Neutrophil (primary cell): ENCODE measurements around the gene GRID2IP.
"Not testable (repeated sequence)": the region's sequence is repeated elsewhere in the genome, so short reads cannot be mapped to it uniquely, and the experiment has no call there.

Source experiments
- H3K27ac ChIP-seq: fragments of 200-600 bp; sonication (generic); 2 replicates; pipeline ENCODE4 v1.5.1; 2016; ENCODE audit warnings: mild to moderate bottlenecking, moderate library complexity
- H3K27me3 ChIP-seq: fragments of 200-600 bp; sonication (generic); 2 replicates; pipeline ENCODE4 v1.6.0; 2016; ENCODE audit warnings: mild to moderate bottlenecking
- H3K36me3 ChIP-seq: fragments of 200-600 bp; sonication (generic); 2 replicates; pipeline ENCODE4 v1.5.1; 2017
- H3K4me1 ChIP-seq, 2 experiments: fragments of 200-600 bp in 1 of 2; sonication (generic) in 1 of 2; 1 replicate in 1 of 2; 2 replicates in 1 of 2; pipeline versions ENCODE4 v1.5.1 to v1.6.1; 2013 to 2016; ENCODE audit warnings: low read depth in 1 of 2, low read length in 1 of 2, mild to moderate bottlenecking in 1 of 2, moderate library complexity in 1 of 2; ENCODE audit not compliant: control insufficient read depth in 1 of 2, insufficient read depth in 1 of 2
- H3K4me3 ChIP-seq, 2 experiments: fragments of 200-600 bp in 1 of 2; sonication (generic) in 1 of 2; 1 replicate in 1 of 2; 2 replicates in 1 of 2; pipeline ENCODE4 v1.5.1; 2013 to 2016; ENCODE audit warnings: low read depth in 1 of 2, low read length in 1 of 2, mild to moderate bottlenecking in 1 of 2, moderate library complexity in 1 of 2
- H3K9me3 ChIP-seq: fragments of 200-600 bp; sonication (generic); 2 replicates; pipeline ENCODE4 v1.5.1; 2016
- TF ChIP-seq, protein P1 (sequence below): fragments of 200-600 bp; sonication (generic); IDR thresholded peaks from 2 replicates; pipeline ENCODE4 v1.5.1; 2016; ENCODE audit warnings: antibody characterized with exemption

GRID2IP gene

DNA sequence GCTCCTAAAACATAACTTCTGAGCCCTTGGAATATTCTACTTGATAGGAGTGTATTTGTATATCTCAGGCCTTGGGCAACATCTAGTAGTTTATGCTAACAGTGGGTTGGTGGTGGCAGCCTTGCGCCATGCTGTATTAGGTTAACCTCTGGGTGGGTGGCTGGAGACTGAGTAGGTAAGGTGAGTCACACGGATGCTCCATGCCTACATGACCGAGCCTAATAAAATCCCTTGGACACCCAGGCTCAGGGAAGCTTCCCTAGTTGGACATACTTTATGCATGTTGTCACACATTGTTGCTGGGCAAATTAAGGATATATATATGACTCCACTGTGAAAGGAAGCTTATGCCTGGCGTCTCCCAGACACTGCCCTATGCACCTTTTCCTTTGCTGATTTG lies 97.5 kb downstream of the GRID2IP start:
- Histone ChIP-seq H3K4me3 (no peak overlapping the region), H3K27me3 (no peaks in the 10 kb centered on the region), H3K9me3 (no peaks in the 10 kb centered on the region), H3K4me1 (peaks cover 0 to under 1% of the 10 kb centered on the region in 2 experiments), H3K27ac (no peak overlapping the region), H3K36me3 (no peaks in the 10 kb centered on the region)
- TF ChIP-seq, protein P1, sequence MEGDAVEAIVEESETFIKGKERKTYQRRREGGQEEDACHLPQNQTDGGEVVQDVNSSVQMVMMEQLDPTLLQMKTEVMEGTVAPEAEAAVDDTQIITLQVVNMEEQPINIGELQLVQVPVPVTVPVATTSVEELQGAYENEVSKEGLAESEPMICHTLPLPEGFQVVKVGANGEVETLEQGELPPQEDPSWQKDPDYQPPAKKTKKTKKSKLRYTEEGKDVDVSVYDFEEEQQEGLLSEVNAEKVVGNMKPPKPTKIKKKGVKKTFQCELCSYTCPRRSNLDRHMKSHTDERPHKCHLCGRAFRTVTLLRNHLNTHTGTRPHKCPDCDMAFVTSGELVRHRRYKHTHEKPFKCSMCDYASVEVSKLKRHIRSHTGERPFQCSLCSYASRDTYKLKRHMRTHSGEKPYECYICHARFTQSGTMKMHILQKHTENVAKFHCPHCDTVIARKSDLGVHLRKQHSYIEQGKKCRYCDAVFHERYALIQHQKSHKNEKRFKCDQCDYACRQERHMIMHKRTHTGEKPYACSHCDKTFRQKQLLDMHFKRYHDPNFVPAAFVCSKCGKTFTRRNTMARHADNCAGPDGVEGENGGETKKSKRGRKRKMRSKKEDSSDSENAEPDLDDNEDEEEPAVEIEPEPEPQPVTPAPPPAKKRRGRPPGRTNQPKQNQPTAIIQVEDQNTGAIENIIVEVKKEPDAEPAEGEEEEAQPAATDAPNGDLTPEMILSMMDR = no peak

DNA sequence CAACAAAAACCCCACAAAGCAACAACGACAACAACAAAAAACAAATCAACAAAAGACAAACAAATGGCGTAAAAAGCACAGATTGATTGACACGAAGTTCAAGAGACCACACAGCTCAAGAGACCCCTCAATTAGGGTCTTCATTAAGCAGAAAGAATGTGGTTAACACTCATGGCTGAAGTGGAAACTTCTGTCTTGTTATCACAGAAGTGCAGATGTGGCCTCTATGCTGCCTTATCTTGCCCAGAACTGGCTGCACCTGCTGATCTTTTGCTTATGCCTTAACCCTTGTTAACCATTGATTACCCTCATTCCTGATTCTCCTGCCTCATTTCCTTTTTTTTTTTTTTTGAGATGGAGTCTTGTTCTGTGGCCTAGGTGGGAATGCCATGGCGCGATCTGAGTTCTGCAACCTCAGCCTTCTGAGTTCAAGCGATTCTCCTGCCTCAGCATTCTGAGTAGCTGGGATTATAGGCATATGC lies 100.0 kb downstream of the GRID2IP start:
- Histone ChIP-seq H3K27me3 (no peaks in the 10 kb centered on the region), H3K9me3 (no peaks in the 10 kb centered on the region), H3K4me1 (peaks cover 15 to 16% of the 10 kb centered on the region in 2 experiments), H3K4me3 (no peak overlapping the region), H3K36me3 (no peaks in the 10 kb centered on the region), H3K27ac (no peak overlapping the region)
- TF ChIP-seq, protein P1 = no peak

DNA sequence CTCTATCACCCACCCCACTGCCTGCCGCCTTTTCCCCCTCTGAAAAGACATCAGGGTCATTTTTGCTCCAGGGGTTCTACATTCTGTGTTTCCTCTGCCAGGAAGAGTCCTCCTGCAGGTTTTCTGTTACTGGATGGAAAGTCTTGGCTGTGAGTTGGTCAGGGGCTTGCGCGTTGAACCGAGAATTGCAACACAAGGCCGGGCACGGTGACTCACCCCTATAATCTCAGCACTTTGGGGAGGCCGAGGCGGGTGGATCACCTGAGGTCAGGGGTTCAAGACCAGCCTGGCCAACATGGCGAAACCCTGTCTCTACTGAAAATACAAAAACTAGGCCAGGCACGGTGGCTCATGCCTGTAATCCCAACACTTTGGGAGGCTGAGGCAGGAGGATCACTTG lies 100.7 kb downstream of the GRID2IP start:
- H3K27ac ChIP-seq, H3K9me3 ChIP-seq, H3K4me3 ChIP-seq, H3K27me3 ChIP-seq, H3K36me3 ChIP-seq: not testable (repeated sequence)
- H3K4me1 ChIP-seq = peaks cover 15 to 23% of the 10 kb centered on the region in 2 experiments

DNA sequence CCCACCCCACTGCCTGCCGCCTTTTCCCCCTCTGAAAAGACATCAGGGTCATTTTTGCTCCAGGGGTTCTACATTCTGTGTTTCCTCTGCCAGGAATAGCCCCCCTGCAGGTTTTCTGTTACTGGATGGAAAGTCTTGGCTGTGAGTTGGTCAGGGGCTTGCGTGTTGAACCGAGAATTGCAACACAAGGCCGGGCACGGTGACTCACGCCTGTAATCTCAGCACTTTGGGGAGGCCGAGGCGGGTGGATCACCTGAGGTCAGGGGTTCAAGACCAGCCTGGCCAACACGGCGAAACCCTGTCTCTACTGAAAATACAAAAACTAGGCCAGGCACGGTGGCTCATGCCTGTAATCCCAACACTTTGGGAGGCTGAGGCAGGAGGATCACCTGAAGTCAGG lies 101.4 kb downstream of the GRID2IP start:
- H3K27ac ChIP-seq, H3K4me3 ChIP-seq, H3K27me3 ChIP-seq, H3K9me3 ChIP-seq, H3K36me3 ChIP-seq: not testable (repeated sequence)
- peaks cover 15 to 26% of the 10 kb centered on the region in 2 experiments for H3K4me1 ChIP-seq

DNA sequence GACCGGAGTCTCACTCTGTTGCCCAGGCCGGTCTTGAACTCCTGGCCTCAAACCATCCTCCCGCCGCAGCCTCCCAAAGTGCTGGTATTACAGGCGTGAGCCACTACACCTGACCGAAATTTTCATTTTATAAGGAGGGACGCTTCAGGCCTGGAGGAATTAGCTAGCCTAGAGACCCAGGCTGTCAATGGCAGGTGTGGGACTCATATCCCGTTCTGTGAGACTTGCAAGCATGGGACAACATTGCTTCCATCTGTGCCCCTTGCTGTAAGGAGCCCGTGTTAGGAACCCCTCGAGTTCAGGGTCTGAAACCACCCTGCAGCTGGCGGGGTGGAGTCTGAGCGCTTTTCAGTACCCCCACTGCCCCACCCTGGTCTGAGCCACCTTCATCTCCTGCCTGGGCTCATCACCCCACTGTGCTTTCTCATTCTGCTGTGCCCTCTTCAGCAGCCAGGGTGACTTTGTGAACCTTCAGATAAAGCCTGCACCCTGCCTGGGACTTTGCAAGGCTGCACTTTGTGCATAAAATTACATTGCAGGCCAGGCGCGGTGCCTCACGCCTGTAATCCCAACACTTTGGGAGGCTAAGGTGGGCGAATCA lies 102.2 kb downstream of the GRID2IP start:
- H3K36me3 ChIP-seq = peaks cover 18% of the 10 kb centered on the region

DNA sequence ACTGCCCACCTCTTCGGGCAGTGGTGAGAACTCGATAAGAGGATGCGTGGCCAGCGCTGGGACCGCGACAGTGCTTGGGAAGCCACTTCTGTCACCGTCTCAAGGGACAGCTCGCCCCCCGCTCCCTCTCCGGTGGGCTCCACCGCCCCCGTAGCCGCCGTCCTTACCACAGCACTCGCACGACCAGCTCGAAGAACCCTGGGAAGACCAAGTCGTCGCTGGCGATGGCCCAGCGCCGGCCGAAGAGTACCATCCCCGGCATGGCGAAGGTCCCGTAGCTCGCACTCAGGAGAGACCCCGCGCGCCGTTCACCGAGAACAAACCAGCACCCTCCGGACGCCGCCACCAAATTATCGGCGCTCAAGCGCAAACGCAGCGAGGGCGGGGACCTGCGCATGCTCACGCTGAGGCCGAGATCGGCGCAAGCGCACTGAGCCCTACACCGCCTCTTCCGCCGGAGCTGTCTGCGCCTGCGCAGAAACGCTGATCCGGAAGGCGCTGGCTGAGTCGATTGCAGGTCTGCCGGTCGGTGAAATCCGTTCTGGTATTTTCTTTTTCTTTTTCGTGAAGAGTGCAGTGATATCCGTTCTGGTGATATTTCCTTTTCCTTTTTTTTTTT lies 103.6 kb downstream of the GRID2IP start, which contains the start of gene DAGLB:
TSS of gene DAGLB (minus strand) at position 374 of the 619 bp plus-strand sequence. CDS start at position 262, 112 bp downstream.
- H3K36me3 ChIP-seq = peaks cover 19% of the 10 kb centered on the region
- TF ChIP-seq, protein P1 = peak; percentile 54
- H3K4me1 ChIP-seq = peaks cover 21 to 35% of the 10 kb centered on the region in 2 experiments
- H3K27ac ChIP-seq = peak within 1 kb of the TSS; percentile 89
- H3K9me3 ChIP-seq = no peaks in the 10 kb centered on the region
- no peaks in the 10 kb centered on the region for H3K27me3 ChIP-seq
- peak within 1 kb of the TSS; percentile 83 to 100 for H3K4me3 ChIP-seq

More for the DNA sequence above, 102.2 kb downstream of the GRID2IP start:
- TF ChIP-seq, protein P1 = no peak
- Histone ChIP-seq H3K4me3 (peak overlapping the region in 1 of 2 experiments; percentile 83), H3K27ac (peak overlapping the region; percentile 89), H3K9me3 (no peaks in the 10 kb centered on the region), H3K27me3 (no peaks in the 10 kb centered on the region), H3K4me1 (peaks cover 15 to 27% of the 10 kb centered on the region in 2 experiments)
